ENCODE measurements around the gene NHLRC3.

DNA sequence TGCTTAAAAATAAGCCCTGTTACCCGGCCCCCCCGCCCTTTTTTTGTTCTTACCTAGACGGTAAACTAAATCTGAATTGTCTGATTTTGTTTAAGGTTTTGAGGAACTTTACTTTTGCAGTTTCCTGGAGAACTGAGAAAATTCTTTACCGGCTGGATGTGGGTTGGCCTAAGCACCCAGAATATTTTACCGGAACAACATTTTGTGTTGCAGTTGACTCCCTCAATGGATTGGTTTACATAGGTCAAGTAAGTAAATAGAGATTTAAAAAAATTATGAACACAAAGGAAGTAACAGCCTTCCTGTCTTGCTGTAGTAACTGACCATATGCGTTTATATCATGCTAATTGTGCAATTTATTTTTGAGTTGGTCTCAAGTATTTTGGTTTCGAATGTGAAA is 785 bp downstream of the NHLRC3 start:
- no peak for TF ChIP-seq POLR2A (IDR thresholded peaks at IDR 0.05)
- TF ChIP-seq, protein P1, sequence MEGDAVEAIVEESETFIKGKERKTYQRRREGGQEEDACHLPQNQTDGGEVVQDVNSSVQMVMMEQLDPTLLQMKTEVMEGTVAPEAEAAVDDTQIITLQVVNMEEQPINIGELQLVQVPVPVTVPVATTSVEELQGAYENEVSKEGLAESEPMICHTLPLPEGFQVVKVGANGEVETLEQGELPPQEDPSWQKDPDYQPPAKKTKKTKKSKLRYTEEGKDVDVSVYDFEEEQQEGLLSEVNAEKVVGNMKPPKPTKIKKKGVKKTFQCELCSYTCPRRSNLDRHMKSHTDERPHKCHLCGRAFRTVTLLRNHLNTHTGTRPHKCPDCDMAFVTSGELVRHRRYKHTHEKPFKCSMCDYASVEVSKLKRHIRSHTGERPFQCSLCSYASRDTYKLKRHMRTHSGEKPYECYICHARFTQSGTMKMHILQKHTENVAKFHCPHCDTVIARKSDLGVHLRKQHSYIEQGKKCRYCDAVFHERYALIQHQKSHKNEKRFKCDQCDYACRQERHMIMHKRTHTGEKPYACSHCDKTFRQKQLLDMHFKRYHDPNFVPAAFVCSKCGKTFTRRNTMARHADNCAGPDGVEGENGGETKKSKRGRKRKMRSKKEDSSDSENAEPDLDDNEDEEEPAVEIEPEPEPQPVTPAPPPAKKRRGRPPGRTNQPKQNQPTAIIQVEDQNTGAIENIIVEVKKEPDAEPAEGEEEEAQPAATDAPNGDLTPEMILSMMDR (IDR thresholded peaks at IDR 0.05) = no peak
